ENCODE measurements around the gene KLF5.

KLF5 gene

GRCh38 chr13:73073050-73073449 is 14.2 kb downstream of the KLF5 start:
- TF ChIP-seq CTCF (IDR thresholded peaks at IDR 0.05; ENCODE audit: control insufficient read depth, extremely low read depth, insufficient read depth) = no peak
- no peak for DNase-seq (ENCODE audit: low read depth)
- H3K4me3 ChIP-seq (ENCODE audit: low read depth, low read length) = no peak overlapping the region

GRCh38 chr13:73074014-73074413 is 15.2 kb downstream of the KLF5 start:
- TF ChIP-seq CTCF (IDR thresholded peaks at IDR 0.05; ENCODE audit: control insufficient read depth, extremely low read depth, insufficient read depth) = no peak
- DNase-seq (ENCODE audit: low read depth) = no peak
- no peak overlapping the region for H3K4me3 ChIP-seq (ENCODE audit: low read depth, low read length)

- DNase-seq (ENCODE audit: low read depth) = no peak
- H3K4me3 ChIP-seq (ENCODE audit: low read depth, low read length) = no peak overlapping the region
- no peak for TF ChIP-seq CTCF (IDR thresholded peaks at IDR 0.05; ENCODE audit: control insufficient read depth, extremely low read depth, insufficient read depth)
Measured at GRCh38 chr13:73074926-73075325, 16.1 kb downstream of the KLF5 start.

- H3K4me3 ChIP-seq (ENCODE audit: low read depth, low read length) = no peak overlapping the region
- TF ChIP-seq CTCF (IDR thresholded peaks at IDR 0.05; ENCODE audit: control insufficient read depth, extremely low read depth, insufficient read depth) = no peak
Measured at GRCh38 chr13:73075546-73075945, 16.7 kb downstream of the KLF5 start.

GRCh38 chr13:73075954-73076353 is 17.1 kb downstream of the KLF5 start:
- no peak for TF ChIP-seq CTCF (IDR thresholded peaks at IDR 0.05; ENCODE audit: control insufficient read depth, extremely low read depth, insufficient read depth)
- no peak overlapping the region for H3K4me3 ChIP-seq (ENCODE audit: low read depth, low read length)
- no peak for DNase-seq (ENCODE audit: low read depth)

More at GRCh38 chr13:73075546-73075945, 16.7 kb downstream of the KLF5 start:
- DNase-seq (ENCODE audit: low read depth) = no peak

GRCh38 chr13:73077865-73078264 is 19.1 kb downstream of the KLF5 start:
- no peak for DNase-seq (ENCODE audit: low read depth)
- H3K4me3 ChIP-seq (ENCODE audit: low read depth, low read length) = no peak overlapping the region
- no peak for TF ChIP-seq CTCF (IDR thresholded peaks at IDR 0.05; ENCODE audit: control insufficient read depth, extremely low read depth, insufficient read depth)

GRCh38 chr13:73079359-73079758 is 20.6 kb downstream of the KLF5 start:
- no peak for DNase-seq (ENCODE audit: low read depth)
- no peak for TF ChIP-seq CTCF (IDR thresholded peaks at IDR 0.05; ENCODE audit: control insufficient read depth, extremely low read depth, insufficient read depth)

More at GRCh38 chr13:73079359-73079758, 20.6 kb downstream of the KLF5 start:
- no peak overlapping the region for H3K4me3 ChIP-seq (ENCODE audit: low read depth, low read length)
